Transverse colon (tissue), 4 donors: ENCODE measurements around the gene RNPEPL1. TPM values are rescaled to one million over a fixed set of nuclear protein-coding genes. Genes with fewer than 3 reads are reported as not detected.

Experiments
- DNase-seq: peaks from one replicate; pipeline ENCODE4 v3.0.0-alpha.2; 2019
- H3K27ac ChIP-seq, 4 donors: fragments of 200-600 bp; sonication (generic); 2 replicates each; pipeline ENCODE4 v1.5.1; 2016 to 2018; ENCODE audit warnings: inconsistent platforms in 4 of 4
- H3K27me3 ChIP-seq: fragments of 200-600 bp; sonication (generic); 2 replicates; pipeline ENCODE4 v1.5.1; 2017; ENCODE audit warnings: inconsistent platforms
- H3K36me3 ChIP-seq, 4 donors: fragments of 200-600 bp; sonication (generic); 2 replicates each; pipeline ENCODE4 v1.5.1; 2017 to 2019; ENCODE audit warnings: inconsistent platforms in 4 of 4
- H3K4me1 ChIP-seq, 4 donors: fragments of 200-600 bp; sonication (generic); 2 replicates each; pipeline ENCODE4 v1.5.1; 2017 to 2020; ENCODE audit warnings: inconsistent platforms in 4 of 4
- H3K4me3 ChIP-seq, 4 donors: fragments of 200-600 bp; sonication (generic); 1 replicate in 1 of 4; 2 replicates in 3 of 4; pipeline versions ENCODE4 v1.5.1 to v1.6.1; 2017 to 2019; ENCODE audit warnings: inconsistent platforms in 4 of 4
- H3K9me3 ChIP-seq, 2 donors: fragments of 200-600 bp; sonication (generic); 2 replicates each; pipeline ENCODE4 v1.5.1; 2017 to 2019; ENCODE audit warnings: inconsistent platforms in 2 of 2
- CTCF ChIP-seq, 5 experiments: fragments of 200-600 bp in 3 of 5; fragments of 450-650 bp in 2 of 5; sonication (generic) in 3 of 5; IDR thresholded peaks; 1 replicate in 2 of 5; 2 replicates in 3 of 5; pipeline ENCODE4 v1.5.1; 2016 to 2017; ENCODE audit warnings: antibody characterized with exemption in 5 of 5, inconsistent platforms in 3 of 5, mild to moderate bottlenecking in 2 of 5, moderate library complexity in 1 of 5
- EP300 ChIP-seq: sonication (generic); formaldehyde crosslinking; IDR thresholded peaks from one replicate; pipeline ENCODE4 v1.6.1; 2017; ENCODE audit warnings: antibody characterized with exemption, low read depth
- POLR2A ChIP-seq: fragments of 450-650 bp; IDR thresholded peaks from one replicate; pipeline ENCODE4 v1.6.1; 2016; ENCODE audit warnings: antibody characterized with exemption, mild to moderate bottlenecking, moderate library complexity
- POLR2AphosphoS5 ChIP-seq, 3 donors: sonication (generic); formaldehyde crosslinking; IDR thresholded peaks; one replicate each; pipeline ENCODE4 v1.6.1; 2016; ENCODE audit warnings: antibody characterized with exemption in 3 of 3
- WGBS, 2 donors: methylation state at CpG; one replicate each; pipeline ENCODE4 v1.1.5; 2018; ENCODE audit warnings: low coverage in 1 of 2; 5-methylcytosine and 5-hydroxymethylcytosine counted together
- in situ Hi-C, 4 donors: fragments of 200-750 bp; cut with MboI; loops; one replicate each; pipeline versions ENCODE4 v1.15.0 to v1.15.1; 2017; ENCODE audit warnings: low sequenced_read_pairs in 3 of 4, low pct_ligation_motif_present in 1 of 4, low pct_unique_long_range_greater_than_20kb in 1 of 4
- intact Hi-C: fragments of 100-400 bp; cut with DNase I; formaldehyde crosslinking; loops from one replicate; pipeline ENCODE4 v1.15.1; 2023; ENCODE audit warnings: low total_unique reads
- total RNA-seq, 4 donors: library from RNA; depleted of rRNA; stranded (reverse); fragments of >200 nt; gene quantifications; one replicate each; pipeline ENCODE4 v1.1.0, GENCODE V29; 2016

The RNPEPL1 gene
- total RNA-seq, 4 donors from 2014 or later = 118 to 208 (median 151) TPM

GRCh38 chr2:240622531-240623235 lies 54.4 kb downstream of the RNPEPL1 start:
- Histone ChIP-seq H3K4me3 (no peak overlapping the region), H3K36me3 (peaks cover 0 to 12% (median under 1%) of the 10 kb centered on the region in 4 donors), H3K4me1 (peaks cover 0 to 7% (median 0%) of the 10 kb centered on the region in 4 donors), H3K27ac (no peak overlapping the region), H3K27me3 (no peaks in the 10 kb centered on the region), H3K9me3 (no peaks in the 10 kb centered on the region)
- WGBS, 2 donors = 80% methylated on average over 35 of the region's 37 CpGs; no CpG with 5 or more reads in 1 of the 2 donors
- TF ChIP-seq POLR2A = no peak
- no peak for TF ChIP-seq CTCF (IDR thresholded peaks at IDR 0.05)
- TF ChIP-seq POLR2AphosphoS5 (IDR thresholded peaks at IDR 0.05) = no peak
- no peak for TF ChIP-seq EP300
- in situ Hi-C loops = no loop called here
- intact Hi-C loops = no loop called here
- DNase-seq = peak; percentile 48

- Histone ChIP-seq H3K4me3 (no peak overlapping the region), H3K27ac (no peak overlapping the region), H3K9me3 (no peaks in the 10 kb centered on the region), H3K27me3 (no peaks in the 10 kb centered on the region), H3K4me1 (peaks cover 0 to 7% (median 0%) of the 10 kb centered on the region in 4 donors), H3K36me3 (peaks cover 0 to 3% (median 0%) of the 10 kb centered on the region in 4 donors)
- DNase-seq = no peak
- TF ChIP-seq CTCF (IDR thresholded peaks at IDR 0.05) (no peak), EP300 (no peak), POLR2A (no peak), POLR2AphosphoS5 (IDR thresholded peaks at IDR 0.05) (no peak)
- in situ Hi-C loops = no loop called here
- 77% methylated on average over 10 of the region's 10 CpGs; no CpG with 5 or more reads in 1 of the 2 donors for WGBS, 2 donors
- intact Hi-C loops = no loop called here
Observed at GRCh38 chr2:240623531-240624010, 55.3 kb downstream of the RNPEPL1 start.

- DNase-seq = no peak
- no peaks in the 10 kb centered on the region for H3K9me3 ChIP-seq
- no peak overlapping the region for H3K4me3 ChIP-seq
- in situ Hi-C loops = no loop called here
- H3K36me3 ChIP-seq = no peaks in the 10 kb centered on the region
- peaks cover 0 to 7% (median 0%) of the 10 kb centered on the region in 4 donors for H3K4me1 ChIP-seq
- no peaks in the 10 kb centered on the region for H3K27me3 ChIP-seq
- TF ChIP-seq CTCF (IDR thresholded peaks at IDR 0.05) (no peak), EP300 (no peak), POLR2A (no peak), POLR2AphosphoS5 (IDR thresholded peaks at IDR 0.05) (no peak)
- 60 to 68% methylated on average over 1 to 24 of the region's 24 CpGs for WGBS, 2 donors
- H3K27ac ChIP-seq = peak overlapping the region in 3 of 4 donors; percentile 2 to 43 (median 9)
- intact Hi-C loops = no loop called here
Observed at GRCh38 chr2:240624011-240624949, 56.0 kb downstream of the RNPEPL1 start.
